ENCODE measurements around the gene ANKEF1.

Gene ANKEF1

DNA sequence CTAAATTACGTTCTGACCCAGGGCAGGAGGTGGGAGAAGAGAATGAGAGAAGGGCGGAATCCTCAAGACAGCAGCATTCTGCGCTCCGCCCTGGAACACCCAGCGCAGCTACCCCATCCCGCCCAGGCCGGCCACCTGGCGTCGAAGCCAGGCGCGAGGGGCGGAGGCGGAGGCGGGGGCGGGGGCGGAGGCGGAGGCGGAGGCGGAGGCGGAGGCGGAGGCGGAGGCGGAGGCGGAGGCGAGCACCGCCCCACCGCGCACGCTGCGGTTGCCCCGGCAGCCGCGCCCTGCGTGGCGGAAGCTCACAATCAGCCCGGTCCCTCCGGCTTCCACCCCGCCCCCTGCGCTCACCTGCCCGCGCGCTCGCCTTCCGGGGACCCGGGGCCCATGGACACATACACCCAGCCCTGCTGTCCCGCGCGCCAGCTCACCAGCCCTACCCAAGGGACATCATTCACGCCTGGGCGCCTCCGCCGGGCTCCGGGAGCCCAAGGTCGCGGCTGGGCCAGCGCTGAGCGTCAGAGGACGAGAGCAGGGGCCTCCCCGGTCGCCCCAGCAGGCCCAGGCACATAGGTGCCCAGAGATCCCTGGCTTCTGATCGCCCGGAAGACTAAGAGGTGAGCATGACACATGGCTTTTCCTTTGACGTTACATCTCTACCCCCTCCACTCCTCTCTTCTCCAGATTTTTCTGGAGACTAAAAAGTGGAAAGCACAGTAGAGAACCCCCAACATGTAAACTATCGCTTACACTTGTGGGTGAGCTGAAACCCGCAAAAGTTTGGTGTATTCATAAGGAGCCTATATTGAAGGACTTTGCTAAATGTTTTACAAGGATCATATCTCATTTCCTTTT is at the start of gene ANKEF1:
Gene ANKEF1 (plus strand): TSS at position 271 of the 855 bp plus-strand sequence. CDS start 3,315 bp downstream, outside the sequence.
- peak; percentile 41 for DNase-seq
- in situ Hi-C loops (cut with MboI; ENCODE audit: low pct_unique_long_range_greater_than_20kb, low sequenced_read_pairs) = no loop called here

DNA sequence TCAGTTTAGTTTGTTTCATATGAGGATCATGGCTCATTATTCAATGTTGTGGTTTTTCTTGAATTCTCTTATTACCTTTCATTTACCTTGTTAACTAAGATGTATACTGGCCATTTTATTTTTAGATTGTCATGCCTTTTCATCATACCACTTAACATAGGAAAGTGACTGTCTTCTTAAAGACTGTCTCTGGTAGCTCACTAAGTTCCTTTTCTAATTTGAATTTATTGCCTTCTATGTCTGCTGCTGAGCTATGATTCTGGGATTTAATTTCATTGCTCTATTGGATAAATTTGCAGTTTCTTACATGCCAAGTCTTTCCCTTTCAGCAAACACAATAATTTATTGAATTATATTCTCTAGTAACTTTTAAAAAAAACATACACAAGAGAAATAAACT is 49.5 kb upstream of the ANKEF1 start:
- in situ Hi-C loops (cut with MboI; ENCODE audit: low pct_unique_long_range_greater_than_20kb, low sequenced_read_pairs) = no loop called here
- DNase-seq = no peak

DNA sequence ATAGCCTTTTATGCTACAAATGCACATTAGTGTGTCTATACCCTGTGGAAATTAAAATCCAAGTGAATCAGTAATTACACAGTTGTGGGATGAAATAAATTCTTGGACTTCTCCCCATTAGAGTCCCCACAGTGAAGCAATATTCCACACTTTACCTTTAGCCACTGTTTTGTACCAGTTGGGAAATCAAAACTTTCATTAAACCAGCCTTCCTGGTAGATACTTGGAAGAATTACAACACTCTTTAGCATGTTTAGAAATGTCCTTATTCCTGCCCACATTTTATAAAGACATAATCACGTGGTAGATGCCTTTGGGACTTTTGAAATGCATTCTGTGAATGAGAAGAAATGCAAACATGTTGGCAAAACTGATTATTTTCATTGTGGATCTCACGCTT is 49.0 kb upstream of the ANKEF1 start:
- in situ Hi-C loops (cut with MboI; ENCODE audit: low pct_unique_long_range_greater_than_20kb, low sequenced_read_pairs) = no loop called here
- no peak for DNase-seq

DNA sequence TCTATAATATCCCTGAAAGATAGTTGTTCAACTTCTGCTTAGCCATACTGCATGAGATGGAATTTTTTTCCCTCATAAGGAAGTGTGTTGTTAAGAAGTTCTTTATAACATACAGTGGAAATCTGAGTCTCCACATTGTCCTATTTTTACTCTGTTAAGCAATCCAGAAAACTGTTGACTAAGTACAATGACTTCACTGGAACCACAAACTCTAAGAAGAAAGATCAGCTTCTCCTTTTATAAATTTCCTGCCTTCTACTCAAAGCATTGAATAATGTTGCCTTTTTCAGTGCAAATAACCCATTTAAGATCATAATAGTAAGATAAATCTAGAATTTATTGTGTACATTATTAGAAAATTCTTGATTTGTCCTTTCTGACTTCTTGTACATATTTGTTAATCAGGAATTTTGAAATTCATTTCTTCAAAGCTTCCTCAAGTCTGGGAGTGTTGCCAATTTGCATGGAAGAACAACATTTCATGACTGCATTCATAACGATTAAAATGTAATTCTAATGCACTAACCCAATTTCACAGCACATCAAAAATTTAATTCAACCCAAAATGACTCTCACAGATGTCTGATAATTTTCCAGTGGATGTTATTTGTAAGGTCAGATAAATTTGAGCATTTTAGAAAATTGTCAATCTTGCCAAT is 45.6 kb upstream of the ANKEF1 start:
- DNase-seq = no peak
- in situ Hi-C loops (cut with MboI; ENCODE audit: low pct_unique_long_range_greater_than_20kb, low sequenced_read_pairs) = no loop called here

DNA sequence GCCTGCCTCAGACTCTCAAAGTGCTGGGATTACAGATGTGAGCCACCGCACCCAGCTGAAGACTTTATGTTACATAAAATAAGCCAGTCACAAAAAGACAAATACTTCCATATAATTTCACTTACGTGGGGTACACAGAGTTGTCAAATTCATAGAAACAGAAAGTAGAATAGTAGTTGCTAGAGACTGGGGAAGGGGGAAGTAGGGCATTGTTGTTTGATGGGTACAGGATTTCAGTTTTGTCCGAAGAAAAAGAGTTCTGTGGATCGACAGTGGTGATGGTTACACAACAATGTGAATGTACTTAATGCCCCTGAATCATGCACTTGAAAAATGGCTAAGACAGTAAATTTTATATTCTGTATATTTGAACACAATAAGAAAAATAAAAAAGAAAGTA is 41.6 kb upstream of the ANKEF1 start:
- in situ Hi-C loops (cut with MboI; ENCODE audit: low pct_unique_long_range_greater_than_20kb, low sequenced_read_pairs) = no loop called here
- DNase-seq = no peak

DNA sequence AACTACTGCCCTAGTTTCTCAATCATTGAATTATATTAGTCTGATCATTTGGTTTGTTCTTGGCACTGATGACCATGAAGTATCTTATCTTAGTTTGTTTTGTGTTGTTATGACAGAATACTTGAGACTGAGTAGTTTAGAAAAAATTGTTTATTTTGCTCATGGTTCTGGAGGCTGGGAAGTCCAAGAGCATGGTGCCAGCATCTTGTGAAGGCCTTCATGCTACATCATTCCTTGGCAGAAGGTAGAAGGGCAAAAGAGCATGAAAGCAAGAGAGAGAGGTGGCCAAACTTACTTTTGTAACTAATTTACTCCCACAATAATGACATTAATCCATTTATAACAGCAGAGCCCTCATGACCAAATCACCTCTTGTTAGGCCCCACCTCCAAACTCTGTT is 40.1 kb upstream of the ANKEF1 start:
- no peak for DNase-seq
- in situ Hi-C loops (cut with MboI; ENCODE audit: low pct_unique_long_range_greater_than_20kb, low sequenced_read_pairs) = no loop called here

DNA sequence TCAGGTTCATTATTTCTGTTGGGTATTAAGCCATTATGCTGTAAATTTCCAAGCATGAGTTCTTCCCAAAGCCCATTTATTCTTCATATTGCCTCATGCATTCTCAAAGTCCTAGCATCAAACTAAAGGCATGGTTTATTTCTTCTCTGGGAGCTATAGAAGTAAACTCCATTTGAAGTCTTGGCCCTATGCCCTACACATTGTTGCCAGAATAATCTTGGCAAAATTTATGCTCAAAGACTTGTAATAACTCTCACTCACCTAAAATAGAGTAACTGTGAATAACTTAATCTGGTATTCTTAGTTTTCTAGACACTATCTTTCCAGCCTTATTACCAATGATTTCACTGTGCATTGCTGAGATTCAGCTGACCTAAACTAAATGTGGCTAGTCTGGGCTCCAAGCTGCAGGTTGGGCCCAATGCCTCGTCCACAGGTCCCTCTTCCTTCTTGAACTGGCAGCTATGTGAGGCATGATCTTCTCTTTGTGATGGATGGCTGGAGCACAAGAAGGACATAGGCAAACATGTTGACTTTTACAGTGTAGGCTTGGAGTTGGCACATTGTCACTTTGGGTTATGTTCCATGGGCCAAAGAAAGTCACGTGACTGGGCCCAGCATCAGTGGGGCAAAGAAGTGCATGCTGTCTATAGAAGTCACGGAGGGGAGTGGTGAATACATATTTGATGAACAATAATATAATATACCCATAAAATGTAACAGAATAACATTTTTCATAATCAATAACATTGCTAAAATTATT is 39.1 kb upstream of the ANKEF1 start:
- in situ Hi-C loops (cut with MboI; ENCODE audit: low pct_unique_long_range_greater_than_20kb, low sequenced_read_pairs) = no loop called here
- DNase-seq = no peak

DNA sequence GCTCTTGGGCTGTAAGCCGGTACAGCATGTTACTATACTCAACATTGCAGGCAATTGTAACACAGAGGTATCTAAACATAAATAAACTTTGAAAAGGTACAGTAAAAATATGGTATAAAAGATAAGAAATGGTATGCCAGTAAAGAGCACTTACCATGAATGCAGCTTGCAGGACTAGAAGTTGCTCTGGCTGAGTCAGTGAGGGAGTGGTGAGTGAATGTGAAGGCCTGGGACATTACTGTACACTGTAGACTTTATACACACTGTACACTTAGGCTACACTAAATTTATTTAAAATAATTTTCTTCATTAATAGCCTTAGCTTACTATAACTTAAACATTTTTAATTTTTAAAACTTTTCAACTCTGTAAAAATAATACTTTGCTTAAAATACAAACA is 37.8 kb upstream of the ANKEF1 start:
- in situ Hi-C loops (cut with MboI; ENCODE audit: low pct_unique_long_range_greater_than_20kb, low sequenced_read_pairs) = no loop called here
- no peak for DNase-seq

DNA sequence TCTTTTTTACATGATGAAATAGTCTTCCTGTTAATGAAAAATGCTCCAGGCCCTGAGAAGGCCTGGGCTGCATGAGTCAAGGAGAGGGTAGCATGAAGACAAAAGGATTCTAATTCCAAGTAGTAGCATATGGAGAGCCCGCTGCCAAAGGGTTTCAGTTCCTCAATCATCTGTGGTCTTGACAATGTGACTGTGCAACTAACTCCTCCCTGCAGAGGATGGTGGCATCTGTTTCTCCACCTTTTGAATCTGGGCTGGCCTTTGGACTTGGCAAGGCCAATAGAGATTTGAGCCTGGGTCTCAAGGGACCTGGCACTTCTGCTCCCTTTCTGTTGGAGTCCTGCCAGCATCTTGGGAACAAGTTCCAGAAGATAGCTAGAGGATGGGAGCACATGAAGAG is 35.1 kb upstream of the ANKEF1 start:
- DNase-seq = no peak
- in situ Hi-C loops (cut with MboI; ENCODE audit: low pct_unique_long_range_greater_than_20kb, low sequenced_read_pairs) = no loop called here

DNA sequence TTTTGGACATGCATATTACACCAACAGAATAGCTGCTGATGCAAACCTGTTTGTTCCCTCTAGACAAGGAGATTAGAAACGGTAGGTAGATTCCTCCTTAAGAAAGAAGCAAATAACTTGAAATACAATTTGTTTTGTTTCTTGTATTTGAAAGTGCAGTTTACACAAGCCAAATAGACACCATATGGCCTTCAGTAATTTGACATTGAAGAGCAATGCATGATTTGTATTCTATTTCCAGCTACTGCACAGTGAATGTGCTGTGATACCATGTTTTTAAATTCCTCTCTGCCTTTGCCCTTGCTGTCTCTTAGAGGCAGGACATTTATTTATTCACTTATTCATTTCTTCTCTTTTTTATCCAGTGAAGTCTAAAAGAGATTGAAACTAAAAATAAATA is 31.9 kb upstream of the ANKEF1 start:
- in situ Hi-C loops (cut with MboI; ENCODE audit: low pct_unique_long_range_greater_than_20kb, low sequenced_read_pairs) = no loop called here
- no peak for DNase-seq

DNA sequence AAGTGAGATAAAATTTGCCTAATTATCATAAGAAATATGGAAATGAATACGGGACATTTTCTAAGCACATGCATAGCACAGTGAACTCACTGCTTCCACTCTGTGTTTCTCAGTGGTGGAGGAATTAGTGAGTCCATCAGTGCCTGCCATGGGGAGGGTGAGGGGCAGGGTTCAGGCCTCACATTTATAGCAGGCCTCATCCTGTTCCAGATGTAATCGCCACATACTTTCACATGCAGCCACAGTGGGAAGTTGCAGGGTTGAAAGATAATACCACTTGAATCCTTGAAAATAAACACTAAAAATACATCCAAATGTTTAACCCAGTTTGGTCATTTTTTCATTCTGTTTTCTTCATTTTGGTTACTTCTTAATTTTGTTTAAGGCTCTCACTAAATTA is 29.9 kb upstream of the ANKEF1 start:
- no peak for DNase-seq
- in situ Hi-C loops (cut with MboI; ENCODE audit: low pct_unique_long_range_greater_than_20kb, low sequenced_read_pairs) = no loop called here

DNA sequence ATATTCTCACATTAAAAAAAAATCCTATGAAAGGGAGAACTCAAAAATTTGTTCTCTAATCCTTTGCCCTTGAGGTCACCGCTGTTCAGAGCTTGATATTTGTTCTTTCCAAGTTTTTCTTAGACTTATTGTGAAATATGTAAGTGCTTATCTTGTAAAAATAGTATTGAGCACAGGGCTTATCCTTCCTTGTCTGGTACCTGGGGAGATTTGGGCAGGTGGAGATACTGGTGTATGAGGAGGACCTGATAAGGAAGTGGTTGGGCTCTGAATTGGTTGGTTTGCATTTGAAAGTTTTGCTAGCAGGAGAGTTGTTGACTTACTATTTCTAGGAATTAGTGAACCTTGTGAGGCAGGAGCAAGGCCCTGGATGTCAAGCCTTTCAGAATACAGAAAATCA is 28.9 kb upstream of the ANKEF1 start:
- in situ Hi-C loops (cut with MboI; ENCODE audit: low pct_unique_long_range_greater_than_20kb, low sequenced_read_pairs) = no loop called here
- DNase-seq = no peak

DNA sequence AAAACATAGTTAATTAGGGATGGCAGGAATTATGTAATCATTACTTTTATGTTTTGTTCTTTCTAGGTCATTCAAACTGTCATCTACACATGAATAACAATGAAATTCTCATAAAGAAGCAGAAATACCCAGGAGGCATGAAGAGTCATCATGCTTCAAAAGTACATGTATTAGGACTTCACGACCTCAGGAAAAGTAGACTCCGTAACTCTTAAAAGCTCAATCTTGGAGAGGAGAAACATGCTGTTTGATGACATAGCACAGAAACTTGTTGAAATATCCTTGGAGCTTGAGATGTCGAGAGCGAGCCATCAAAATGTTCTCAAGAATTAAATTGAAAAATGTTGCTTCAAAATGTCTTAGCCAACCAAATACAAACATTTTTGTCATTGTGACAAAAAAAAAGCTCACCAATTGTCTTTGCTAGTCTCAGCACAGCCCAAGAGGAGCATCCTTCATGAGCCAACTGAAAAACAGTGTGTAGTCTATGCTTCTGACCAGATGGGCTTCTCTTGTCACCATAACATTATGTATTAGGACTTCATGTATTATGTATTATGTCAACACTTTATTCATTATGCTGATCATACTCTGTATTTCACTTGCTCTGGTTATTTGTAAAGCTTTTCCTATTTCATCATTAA is 28.2 kb upstream of the ANKEF1 start:
- in situ Hi-C loops (cut with MboI; ENCODE audit: low pct_unique_long_range_greater_than_20kb, low sequenced_read_pairs) = no loop called here
- DNase-seq = no peak

DNA sequence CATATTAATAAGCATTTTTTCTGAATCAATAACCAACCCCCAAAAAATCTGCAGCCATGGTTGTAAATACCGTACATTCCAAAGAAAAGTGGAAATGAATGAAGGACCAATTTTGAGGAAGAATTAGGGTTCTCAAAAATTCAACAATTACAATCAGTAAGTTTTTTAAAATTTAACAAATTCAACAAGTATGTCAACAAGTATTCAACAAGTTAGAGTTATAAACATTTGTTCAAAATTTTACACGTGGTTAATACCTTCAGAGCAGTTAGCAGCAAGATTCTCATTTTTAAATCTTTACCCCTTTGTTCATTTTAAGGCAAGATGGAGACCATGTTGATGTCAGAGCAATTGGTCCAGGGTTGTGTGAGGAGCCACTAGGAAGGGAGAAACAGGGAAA is 27.6 kb upstream of the ANKEF1 start:
- in situ Hi-C loops (cut with MboI; ENCODE audit: low pct_unique_long_range_greater_than_20kb, low sequenced_read_pairs) = no loop called here
- DNase-seq = no peak

DNA sequence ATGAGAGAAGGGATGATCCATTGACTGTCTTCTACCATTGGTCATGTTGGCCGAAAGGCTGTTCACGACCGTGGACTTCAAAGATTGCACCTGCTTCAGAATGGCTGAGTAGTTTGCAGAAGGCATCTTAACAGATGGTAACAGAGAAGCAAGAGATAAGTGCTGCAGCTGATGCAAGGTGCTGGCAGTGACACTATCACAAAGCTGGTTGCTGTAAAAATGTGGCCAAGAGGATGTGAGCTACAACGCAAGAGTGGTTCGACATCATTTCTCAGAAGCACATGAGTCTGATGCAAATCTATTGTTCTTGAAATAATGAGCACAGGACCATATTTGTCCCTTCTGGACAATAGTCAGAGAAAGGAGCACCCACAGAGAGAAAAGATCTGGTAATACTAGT is 27.0 kb upstream of the ANKEF1 start:
- in situ Hi-C loops (cut with MboI; ENCODE audit: low pct_unique_long_range_greater_than_20kb, low sequenced_read_pairs) = no loop called here

DNA sequence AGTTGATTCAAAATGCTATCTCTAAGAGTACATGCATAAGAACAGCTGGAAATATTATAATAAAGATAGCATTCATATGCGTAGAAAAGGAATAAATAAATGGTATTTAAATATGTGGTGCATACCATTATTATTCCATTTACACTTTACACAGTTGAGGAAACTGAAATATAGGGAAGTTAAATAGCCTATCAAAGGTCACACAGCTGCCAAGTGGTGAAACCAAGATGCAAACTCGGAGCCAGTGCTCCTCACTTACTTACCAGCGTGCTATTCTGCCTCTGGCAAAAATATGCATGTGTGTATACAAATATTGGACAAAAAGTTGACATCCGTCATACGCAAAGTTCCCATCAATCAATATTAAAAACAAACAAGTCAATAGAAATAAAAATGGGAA is 22.3 kb upstream of the ANKEF1 start:
- in situ Hi-C loops (cut with MboI; ENCODE audit: low pct_unique_long_range_greater_than_20kb, low sequenced_read_pairs) = no loop called here
- no peak for DNase-seq

More for the DNA sequence above, 27.0 kb upstream of the ANKEF1 start:
- DNase-seq = no peak

DNA sequence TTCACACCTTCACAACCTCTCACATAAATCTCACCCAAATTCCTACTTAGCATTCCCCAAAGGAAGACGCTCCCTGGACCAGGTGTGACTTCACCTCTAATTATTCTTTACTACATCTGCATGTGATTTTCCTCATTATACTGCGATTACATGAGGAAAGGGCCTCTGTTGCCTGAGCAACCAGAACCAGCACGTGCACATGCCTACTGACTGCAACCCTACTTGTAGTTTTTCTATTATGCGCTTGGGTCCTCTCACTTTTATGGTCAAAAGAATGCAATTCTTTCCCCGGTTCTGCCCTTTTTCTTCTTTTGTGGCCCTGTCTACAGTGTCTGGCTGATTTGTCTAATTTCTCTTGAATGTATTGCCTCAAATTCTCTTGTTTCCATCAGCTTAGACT is 20.4 kb upstream of the ANKEF1 start:
- in situ Hi-C loops (cut with MboI; ENCODE audit: low pct_unique_long_range_greater_than_20kb, low sequenced_read_pairs) = no loop called here

DNA sequence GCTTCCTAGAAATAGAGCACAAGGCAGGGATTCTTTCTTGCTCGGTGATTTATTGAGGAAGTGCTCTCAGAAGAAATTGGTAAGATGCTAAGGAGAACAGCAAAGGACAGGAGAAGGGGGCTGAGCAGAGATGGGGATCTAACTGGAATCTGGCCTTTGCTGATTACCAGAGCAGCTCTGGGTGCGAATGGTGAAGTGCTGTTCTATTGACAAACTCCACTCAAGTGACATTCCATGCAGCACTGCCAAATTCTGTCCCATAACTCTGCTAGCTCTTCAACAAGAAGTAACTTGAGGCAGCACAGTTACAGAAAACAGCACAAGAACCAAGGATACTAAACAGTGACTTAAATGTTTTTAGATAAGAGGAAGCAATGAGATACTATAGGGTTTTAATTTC is 13.8 kb upstream of the ANKEF1 start:
- DNase-seq = no peak
- in situ Hi-C loops (cut with MboI; ENCODE audit: low pct_unique_long_range_greater_than_20kb, low sequenced_read_pairs) = no loop called here

More for the DNA sequence above, 20.4 kb upstream of the ANKEF1 start:
- DNase-seq = no peak

DNA sequence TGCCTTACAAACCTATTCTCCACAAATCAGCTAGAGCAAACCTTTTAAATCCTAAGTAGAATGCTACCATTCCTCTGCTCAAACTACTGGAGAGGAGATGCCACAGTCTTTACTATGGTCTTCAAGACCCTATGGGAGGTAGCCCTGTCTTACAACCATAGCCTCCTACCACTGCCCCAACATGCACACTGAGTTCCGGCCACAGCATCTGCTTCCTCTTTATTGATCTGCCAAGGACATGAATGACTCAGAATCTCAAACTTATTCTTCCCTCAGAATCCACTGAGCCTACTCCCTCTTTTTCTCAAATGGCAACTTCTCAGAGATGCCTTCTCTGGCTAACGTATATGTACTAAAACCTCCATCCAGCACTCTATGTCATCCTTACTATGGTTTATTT is 12.2 kb upstream of the ANKEF1 start:
- DNase-seq = peak; percentile 8
- in situ Hi-C loops (cut with MboI; ENCODE audit: low pct_unique_long_range_greater_than_20kb, low sequenced_read_pairs) = no loop called here

DNA sequence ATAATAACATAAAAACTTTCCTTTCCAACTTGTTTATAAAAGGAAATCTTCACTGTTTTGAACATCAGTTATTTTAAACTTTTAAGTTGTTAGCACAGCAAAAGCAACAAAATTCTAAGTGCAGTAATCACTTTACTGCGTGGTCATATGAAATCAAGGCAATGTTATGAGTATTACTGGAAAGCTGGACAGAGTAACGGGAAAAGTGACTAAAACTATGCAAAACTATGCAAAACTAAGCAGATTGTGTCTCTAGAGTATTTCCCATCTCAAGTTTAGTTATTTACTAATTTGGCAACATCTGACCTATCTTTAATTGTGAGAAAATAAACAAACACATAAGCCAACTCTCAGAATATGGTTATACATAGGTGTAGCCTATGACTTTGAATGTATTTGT is 10.9 kb upstream of the ANKEF1 start:
- in situ Hi-C loops (cut with MboI; ENCODE audit: low pct_unique_long_range_greater_than_20kb, low sequenced_read_pairs) = no loop called here

More for the DNA sequence above, 10.9 kb upstream of the ANKEF1 start:
- DNase-seq = no peak

All from KBM-7 (cell line).